GM06990 (cell line): Measurements from ENCODE around the gene NR4A3.

ENCODE experiments used
- DNase-seq: peaks from one replicate; pipeline ENCODE4 v3.0.0-alpha.2; 2011; ENCODE audit not compliant: insufficient read length; ENCODE audit errors: extremely low read depth
- H3K27me3 ChIP-seq: replicated peaks from 2 replicates; pipeline ENCODE4 v1.6.0; 2011; ENCODE audit warnings: low read length; ENCODE audit not compliant: control insufficient read depth, insufficient read depth
- H3K36me3 ChIP-seq: 2 replicates; pipeline ENCODE4 v1.5.1; 2011; ENCODE audit warnings: low read length; ENCODE audit not compliant: control insufficient read depth, insufficient read depth
- H3K4me3 ChIP-seq: replicated peaks from 2 replicates; pipeline ENCODE4 v1.5.1; 2011; ENCODE audit warnings: low read depth, mild to moderate bottlenecking, control low read depth, low read length
- TF ChIP-seq, protein P1 (sequence below): IDR thresholded peaks from 2 replicates; pipeline ENCODE4 v1.5.1; 2011; ENCODE audit warnings: low read length, control low read depth, mild to moderate bottlenecking, inconsistent platforms; ENCODE audit not compliant: insufficient read depth, poor library complexity, severe bottlenecking

The NR4A3 gene

DNA sequence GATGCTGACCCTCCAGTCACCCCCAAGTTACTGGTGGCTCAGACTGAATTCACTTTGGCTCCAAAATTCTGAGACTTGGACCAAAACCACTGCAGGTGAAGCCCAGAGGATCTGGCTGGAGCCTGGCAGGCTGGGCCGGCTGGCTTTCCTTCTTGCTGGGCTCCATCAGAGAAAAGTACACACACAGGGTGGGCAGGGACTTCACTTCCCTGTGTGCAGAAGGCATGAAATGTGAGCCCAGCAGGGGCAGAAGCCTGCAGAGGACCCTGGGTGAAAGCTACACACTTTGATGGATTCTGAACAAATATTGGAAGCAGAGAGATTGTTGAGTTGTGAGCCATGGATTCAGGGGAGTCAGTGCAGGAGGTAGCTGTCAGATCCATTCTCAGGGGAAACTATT lies 18.4 kb downstream of the NR4A3 start:
- H3K4me3 ChIP-seq = no peak overlapping the region
- TF ChIP-seq, protein P1, sequence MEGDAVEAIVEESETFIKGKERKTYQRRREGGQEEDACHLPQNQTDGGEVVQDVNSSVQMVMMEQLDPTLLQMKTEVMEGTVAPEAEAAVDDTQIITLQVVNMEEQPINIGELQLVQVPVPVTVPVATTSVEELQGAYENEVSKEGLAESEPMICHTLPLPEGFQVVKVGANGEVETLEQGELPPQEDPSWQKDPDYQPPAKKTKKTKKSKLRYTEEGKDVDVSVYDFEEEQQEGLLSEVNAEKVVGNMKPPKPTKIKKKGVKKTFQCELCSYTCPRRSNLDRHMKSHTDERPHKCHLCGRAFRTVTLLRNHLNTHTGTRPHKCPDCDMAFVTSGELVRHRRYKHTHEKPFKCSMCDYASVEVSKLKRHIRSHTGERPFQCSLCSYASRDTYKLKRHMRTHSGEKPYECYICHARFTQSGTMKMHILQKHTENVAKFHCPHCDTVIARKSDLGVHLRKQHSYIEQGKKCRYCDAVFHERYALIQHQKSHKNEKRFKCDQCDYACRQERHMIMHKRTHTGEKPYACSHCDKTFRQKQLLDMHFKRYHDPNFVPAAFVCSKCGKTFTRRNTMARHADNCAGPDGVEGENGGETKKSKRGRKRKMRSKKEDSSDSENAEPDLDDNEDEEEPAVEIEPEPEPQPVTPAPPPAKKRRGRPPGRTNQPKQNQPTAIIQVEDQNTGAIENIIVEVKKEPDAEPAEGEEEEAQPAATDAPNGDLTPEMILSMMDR = no peak
- no peak for DNase-seq
- no peaks in the 10 kb centered on the region for H3K27me3 ChIP-seq
- no peaks in the 10 kb centered on the region for H3K36me3 ChIP-seq

- no peaks in the 10 kb centered on the region for H3K36me3 ChIP-seq
- no peak overlapping the region for H3K4me3 ChIP-seq
- no peak for DNase-seq
- TF ChIP-seq, protein P1 = no peak
- H3K27me3 ChIP-seq = no peaks in the 10 kb centered on the region
Observed at GRCh38 chr9:99845063-99845462, 23.4 kb downstream of the NR4A3 start.

- no peaks in the 10 kb centered on the region for H3K36me3 ChIP-seq
- no peak overlapping the region for H3K4me3 ChIP-seq
- no peaks in the 10 kb centered on the region for H3K27me3 ChIP-seq
- TF ChIP-seq, protein P1 = no peak
- no peak for DNase-seq
Observed at GRCh38 chr9:99848447-99848846, 26.8 kb downstream of the NR4A3 start.

DNA sequence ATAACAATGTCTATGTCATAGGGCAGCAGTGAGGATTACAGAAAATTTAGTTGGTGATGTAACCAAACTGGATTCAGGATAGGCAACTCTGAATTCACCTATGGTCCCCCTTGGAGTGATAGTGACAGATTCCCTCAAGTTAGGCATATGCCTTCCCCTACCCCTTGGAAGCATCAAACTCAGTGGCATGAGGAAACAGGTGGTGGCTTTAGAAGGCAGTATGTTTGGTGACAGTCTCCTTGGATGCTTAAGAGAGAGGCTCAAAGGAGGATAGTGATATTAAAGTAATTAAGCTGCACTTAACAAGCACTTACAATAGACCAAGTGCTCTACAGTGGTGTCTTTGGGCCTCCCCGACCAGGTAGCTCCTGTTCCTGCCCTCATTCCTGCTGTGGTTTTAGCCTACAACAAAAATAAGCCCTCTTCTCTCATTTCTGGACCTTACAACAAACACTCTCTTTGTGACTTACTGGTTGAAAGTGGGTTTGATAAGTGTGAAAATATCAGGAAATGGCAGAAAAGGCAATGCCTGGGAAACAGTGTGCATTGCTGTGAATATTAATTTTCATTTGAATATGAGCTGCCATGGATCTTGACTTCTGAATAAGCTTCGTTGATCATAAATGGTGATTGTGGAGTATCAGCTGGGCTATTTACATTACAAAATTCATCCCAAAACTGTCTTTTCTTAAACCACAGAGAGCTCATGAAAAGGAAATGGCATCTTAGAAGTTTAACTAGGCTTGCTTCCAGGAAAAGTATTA lies 29.2 kb downstream of the NR4A3 start:
- TF ChIP-seq, protein P1 = no peak
- H3K27me3 ChIP-seq = no peaks in the 10 kb centered on the region

DNA sequence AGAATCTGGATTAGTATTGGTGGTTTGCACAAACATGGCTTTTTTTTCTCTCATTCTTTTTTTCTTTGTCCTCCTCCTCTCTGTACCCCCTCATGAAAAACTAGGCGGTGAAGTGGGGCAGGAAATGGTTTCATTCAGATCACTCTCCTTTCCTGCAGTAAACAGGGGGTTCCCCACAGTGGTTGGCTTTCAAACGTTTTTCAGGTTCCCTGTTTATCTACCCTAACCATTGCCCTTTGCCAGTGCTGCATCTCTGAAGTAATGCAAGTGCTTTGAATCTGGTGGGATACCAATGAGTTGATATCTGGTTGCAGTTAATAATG lies 29.8 kb downstream of the NR4A3 start:
- Histone ChIP-seq H3K4me3 (no peak overlapping the region), H3K27me3 (no peaks in the 10 kb centered on the region), H3K36me3 (no peaks in the 10 kb centered on the region)
- peak; percentile 37 for DNase-seq
- TF ChIP-seq, protein P1 = no peak

More for the DNA sequence above, 29.2 kb downstream of the NR4A3 start:
- no peak for DNase-seq
- no peak overlapping the region for H3K4me3 ChIP-seq
- no peaks in the 10 kb centered on the region for H3K36me3 ChIP-seq

DNA sequence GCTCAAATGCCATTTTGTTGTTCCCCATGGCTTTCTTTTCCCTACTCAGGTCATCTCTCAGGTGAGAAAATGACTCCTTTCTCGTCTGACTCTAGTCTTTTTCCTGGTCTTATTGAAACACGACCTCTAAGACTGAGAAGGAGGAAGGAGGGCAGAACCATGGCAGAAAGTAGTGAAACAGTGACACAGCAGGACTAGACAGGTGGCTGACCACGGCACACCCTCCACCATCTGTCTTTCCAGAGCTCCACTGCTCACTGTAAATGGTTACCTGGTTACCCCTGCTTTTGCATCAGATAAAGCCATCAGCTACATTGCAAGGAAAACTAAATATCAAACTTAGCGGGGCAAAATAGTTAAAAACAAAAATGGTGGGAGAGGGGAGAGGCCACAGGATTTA lies 30.9 kb downstream of the NR4A3 start:
- TF ChIP-seq, protein P1 = no peak
- DNase-seq = no peak
- Histone ChIP-seq H3K27me3 (no peaks in the 10 kb centered on the region), H3K4me3 (no peak overlapping the region), H3K36me3 (no peaks in the 10 kb centered on the region)
